ENCODE measurements around the gene PTPRF. TPM values are rescaled to one million over a fixed set of nuclear protein-coding genes. Genes with fewer than 3 reads are reported as not detected.
A peak's percentile ranks its signal among the peaks of the same experiment; 100 is the strongest.

Gene PTPRF
- total RNA-seq, 2 donors from 2014 or later, result 203 to 250 TPM

DNA sequence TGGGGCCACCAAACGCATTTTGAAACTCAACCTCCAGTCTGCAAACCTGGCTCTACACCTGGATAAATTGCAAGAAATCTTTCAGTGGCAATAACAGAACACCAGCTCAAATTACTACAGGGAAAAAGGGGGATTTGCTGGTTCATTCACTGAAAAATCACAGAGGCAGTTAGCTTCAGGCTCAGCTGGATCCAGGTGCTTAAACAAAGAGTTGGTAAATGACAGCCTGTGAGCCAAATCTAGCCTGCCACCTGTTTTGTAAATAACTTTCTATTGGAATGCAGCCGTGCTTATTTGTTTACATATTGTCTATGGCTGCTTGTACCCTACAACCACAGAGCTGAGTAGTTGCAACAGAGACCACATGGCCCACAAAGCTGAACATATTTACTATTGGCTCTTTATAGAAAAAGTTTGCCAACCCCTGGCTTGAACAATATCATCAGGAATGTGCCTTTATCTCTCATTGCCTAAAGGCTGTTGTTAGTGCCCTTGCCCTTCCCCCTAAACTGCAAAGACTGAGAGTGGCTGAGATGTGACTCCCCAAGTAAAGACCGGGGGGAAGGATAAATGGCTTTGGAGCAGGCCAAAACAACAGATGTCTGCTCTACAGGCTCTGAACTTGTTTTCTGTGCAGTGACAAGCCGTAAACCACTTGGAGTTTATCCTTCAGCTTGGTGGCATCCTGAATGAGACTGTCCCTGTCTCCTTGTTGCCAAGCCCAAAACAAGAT is 21.5 kb upstream of the PTPRF start:
- no peak overlapping the region for H3K27ac ChIP-seq (ENCODE audit: low read depth, low read length)
- Mint-ChIP-seq H3K9me3 (peaks cover 5% of the 10 kb centered on the region), H3K4me3 (no peak overlapping the region), H3K27me3 (ENCODE audit: insufficient read depth) (peaks cover 6% of the 10 kb centered on the region), H3K36me3 (ENCODE audit: low read depth) (no peaks in the 10 kb centered on the region), H3K4me1 (peaks cover 9% of the 10 kb centered on the region), H3K27ac (no peak overlapping the region)
- H3K9me3 ChIP-seq (ENCODE audit: control insufficient read depth, low read length), result no peaks in the 10 kb centered on the region
- H3K4me3 ChIP-seq (ENCODE audit: low read length), result no peak overlapping the region
- no peaks in the 10 kb centered on the region for H3K36me3 ChIP-seq (ENCODE audit: control insufficient read depth, insufficient read depth, low read length)
- 88 to 90% methylated on average over 4 of the region's 4 CpGs for WGBS, 2 experiments (ENCODE audit: insufficient coverage in 1 of 2, insufficient read length in 1 of 2)
- peaks cover 3% of the 10 kb centered on the region for H3K4me1 ChIP-seq (ENCODE audit: control insufficient read depth, insufficient read depth, low read length)
- H3K9ac ChIP-seq (ENCODE audit: extremely low read depth, low read length, poor library complexity, severe bottlenecking), result no peak overlapping the region
- H3K27me3 ChIP-seq (ENCODE audit: control insufficient read depth, insufficient read depth, low read length, poor library complexity, severe bottlenecking), result no peaks in the 10 kb centered on the region
- DNase-seq, result peak; percentile 30
- TF ChIP-seq, protein P1, sequence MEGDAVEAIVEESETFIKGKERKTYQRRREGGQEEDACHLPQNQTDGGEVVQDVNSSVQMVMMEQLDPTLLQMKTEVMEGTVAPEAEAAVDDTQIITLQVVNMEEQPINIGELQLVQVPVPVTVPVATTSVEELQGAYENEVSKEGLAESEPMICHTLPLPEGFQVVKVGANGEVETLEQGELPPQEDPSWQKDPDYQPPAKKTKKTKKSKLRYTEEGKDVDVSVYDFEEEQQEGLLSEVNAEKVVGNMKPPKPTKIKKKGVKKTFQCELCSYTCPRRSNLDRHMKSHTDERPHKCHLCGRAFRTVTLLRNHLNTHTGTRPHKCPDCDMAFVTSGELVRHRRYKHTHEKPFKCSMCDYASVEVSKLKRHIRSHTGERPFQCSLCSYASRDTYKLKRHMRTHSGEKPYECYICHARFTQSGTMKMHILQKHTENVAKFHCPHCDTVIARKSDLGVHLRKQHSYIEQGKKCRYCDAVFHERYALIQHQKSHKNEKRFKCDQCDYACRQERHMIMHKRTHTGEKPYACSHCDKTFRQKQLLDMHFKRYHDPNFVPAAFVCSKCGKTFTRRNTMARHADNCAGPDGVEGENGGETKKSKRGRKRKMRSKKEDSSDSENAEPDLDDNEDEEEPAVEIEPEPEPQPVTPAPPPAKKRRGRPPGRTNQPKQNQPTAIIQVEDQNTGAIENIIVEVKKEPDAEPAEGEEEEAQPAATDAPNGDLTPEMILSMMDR (conservative IDR thresholded peaks at IDR 0.05), result no peak

DNA sequence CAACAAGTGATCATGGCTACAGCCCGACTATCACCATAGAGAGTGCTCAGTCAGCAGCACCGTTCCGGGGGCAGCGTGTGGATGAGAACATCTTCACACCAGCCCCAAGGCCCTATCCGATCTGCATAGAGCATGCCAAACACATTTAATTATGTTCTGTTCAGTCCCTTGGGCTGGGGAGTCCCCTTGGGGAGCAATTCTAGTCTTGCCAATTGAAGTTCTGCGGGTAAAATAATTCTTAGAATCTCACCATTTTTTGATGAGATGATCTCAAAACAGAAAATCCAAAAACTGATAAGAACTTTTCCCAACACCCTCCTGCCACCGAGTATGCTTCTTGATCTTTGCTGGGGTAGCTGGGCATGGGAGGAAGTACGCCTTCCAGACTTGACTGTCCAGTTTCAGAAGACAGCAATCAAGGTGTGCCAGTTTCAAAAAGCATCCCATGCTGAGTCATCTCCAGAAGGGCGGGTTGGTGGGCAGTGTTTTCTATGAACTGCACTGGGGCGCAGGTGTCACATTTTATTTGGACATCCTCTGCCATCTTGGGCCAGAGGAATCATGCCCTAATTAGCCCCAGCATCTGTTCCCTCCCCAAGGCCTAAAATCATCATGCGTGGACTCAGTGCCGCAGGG is 20.8 kb upstream of the PTPRF start:
- peaks cover 6% of the 10 kb centered on the region for H3K27me3 Mint-ChIP-seq (ENCODE audit: insufficient read depth)
- Histone ChIP-seq H3K36me3 (ENCODE audit: control insufficient read depth, insufficient read depth, low read length) (no peaks in the 10 kb centered on the region), H3K4me1 (ENCODE audit: control insufficient read depth, insufficient read depth, low read length) (peaks cover 3% of the 10 kb centered on the region), H3K9ac (ENCODE audit: extremely low read depth, low read length, poor library complexity, severe bottlenecking) (no peak overlapping the region), H3K9me3 (ENCODE audit: control insufficient read depth, low read length) (no peaks in the 10 kb centered on the region), H3K27ac (ENCODE audit: low read depth, low read length) (no peak overlapping the region), H3K27me3 (ENCODE audit: control insufficient read depth, insufficient read depth, low read length, poor library complexity, severe bottlenecking) (no peaks in the 10 kb centered on the region), H3K4me3 (ENCODE audit: low read length) (no peak overlapping the region)
- WGBS, 2 experiments (ENCODE audit: insufficient coverage in 1 of 2, insufficient read length in 1 of 2), result 91 to 94% methylated on average over 10 to 12 of the region's 12 CpGs
- H3K9me3 Mint-ChIP-seq, result peaks cover 5% of the 10 kb centered on the region
- TF ChIP-seq, protein P1 (conservative IDR thresholded peaks at IDR 0.05), result no peak
- peaks cover 9% of the 10 kb centered on the region for H3K4me1 Mint-ChIP-seq
- H3K4me3 Mint-ChIP-seq, result no peak overlapping the region
- no peak overlapping the region for H3K27ac Mint-ChIP-seq
- H3K36me3 Mint-ChIP-seq (ENCODE audit: low read depth), result no peaks in the 10 kb centered on the region
- DNase-seq, result peak; percentile 18

DNA sequence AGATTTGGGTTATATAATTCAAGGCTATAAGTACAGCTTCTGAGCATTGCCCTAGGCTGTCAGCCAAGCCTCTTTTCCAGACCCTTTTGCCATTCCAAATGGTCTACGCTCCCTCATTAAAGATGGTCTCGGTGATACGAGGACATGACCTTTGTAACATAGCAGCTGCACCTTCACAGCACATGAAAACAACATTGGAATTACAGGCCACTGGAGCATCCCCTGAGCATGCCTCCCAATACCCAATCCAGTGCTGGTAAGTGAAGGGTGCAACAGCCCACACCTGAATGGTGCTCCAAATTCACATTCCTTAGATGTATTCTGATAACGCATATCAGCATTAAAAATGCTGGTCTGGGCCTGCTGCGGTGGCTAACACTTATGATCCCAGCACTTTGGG is 20.1 kb upstream of the PTPRF start:
- Mint-ChIP-seq H3K4me1 (peaks cover 9% of the 10 kb centered on the region), H3K9me3 (peaks cover 5% of the 10 kb centered on the region), H3K27ac (no peak overlapping the region), H3K27me3 (ENCODE audit: insufficient read depth) (peaks cover 6% of the 10 kb centered on the region), H3K36me3 (ENCODE audit: low read depth) (no peaks in the 10 kb centered on the region), H3K4me3 (no peak overlapping the region)
- no peaks in the 10 kb centered on the region for H3K9me3 ChIP-seq (ENCODE audit: control insufficient read depth, low read length)
- WGBS, 2 experiments (ENCODE audit: insufficient coverage in 1 of 2, insufficient read length in 1 of 2), result 83 to 97% methylated on average over 3 to 5 of the region's 5 CpGs
- H3K36me3 ChIP-seq (ENCODE audit: control insufficient read depth, insufficient read depth, low read length), result no peaks in the 10 kb centered on the region
- no peak for DNase-seq
- no peak overlapping the region for H3K9ac ChIP-seq (ENCODE audit: extremely low read depth, low read length, poor library complexity, severe bottlenecking)
- no peaks in the 10 kb centered on the region for H3K27me3 ChIP-seq (ENCODE audit: control insufficient read depth, insufficient read depth, low read length, poor library complexity, severe bottlenecking)
- no peak overlapping the region for H3K27ac ChIP-seq (ENCODE audit: low read depth, low read length)
- TF ChIP-seq, protein P1 (conservative IDR thresholded peaks at IDR 0.05), result no peak
- H3K4me3 ChIP-seq (ENCODE audit: low read length), result no peak overlapping the region
- H3K4me1 ChIP-seq (ENCODE audit: control insufficient read depth, insufficient read depth, low read length), result peaks cover 3% of the 10 kb centered on the region
